ENCODE data around the gene ZNF135.

DNA sequence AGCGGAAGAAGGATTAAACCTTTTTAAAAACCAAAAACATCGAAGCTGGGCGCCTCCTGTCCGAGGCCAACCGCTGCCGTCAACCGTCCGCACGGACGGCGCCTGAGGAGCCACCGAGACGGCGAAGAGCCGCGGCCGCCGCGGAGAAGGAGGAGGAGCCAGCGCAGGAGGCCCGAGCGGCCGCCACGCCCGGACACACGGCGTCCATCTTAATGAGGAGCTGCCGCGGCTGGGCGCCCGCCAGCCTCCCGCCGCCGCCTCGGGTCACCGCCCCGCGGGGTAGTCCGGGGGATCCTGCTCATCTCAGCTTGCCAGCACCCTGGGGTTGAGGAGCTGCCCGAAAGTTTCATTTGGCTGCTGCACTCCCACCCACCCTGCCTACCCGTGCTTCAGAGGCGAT, 14.7 kb upstream of the ZNF135 start:
- TF ChIP-seq CTCF (IDR thresholded peaks at IDR 0.05) = no peak
- TF ChIP-seq POLR2A (IDR thresholded peaks at IDR 0.05) = no peak
